HG03066 (cell line): ENCODE measurements around the gene CCDC124.
"Not testable (repeated sequence)": the region's sequence is repeated elsewhere in the genome, so short reads cannot be mapped to it uniquely, and the experiment has no call there.

Source experiments
- ATAC-seq: cut with Tn5 transposase; IDR thresholded peaks from one replicate; pipeline ENCODE4 v1.9.1; 2021; ENCODE audit warnings: low read depth; ENCODE audit not compliant: unreplicated experiment

The CCDC124 gene

GRCh38 chr19:17977488-17977887, 44.7 kb downstream of the CCDC124 start:
- no peak for ATAC-seq

GRCh38 chr19:17981611-17982010, 48.8 kb downstream of the CCDC124 start:
- ATAC-seq: no peak

GRCh38 chr19:17982430-17982829, 49.6 kb downstream of the CCDC124 start:
- ATAC-seq: no peak

- ATAC-seq: no peak
Measured at GRCh38 chr19:17985037-17985818, 52.4 kb downstream of the CCDC124 start.

GRCh38 chr19:17986569-17986968, 53.8 kb downstream of the CCDC124 start:
- not testable (repeated sequence) for ATAC-seq

GRCh38 chr19:17988161-17988560, 55.3 kb downstream of the CCDC124 start:
- no peak for ATAC-seq

GRCh38 chr19:17989425-17990094, 56.7 kb downstream of the CCDC124 start:
- ATAC-seq: no peak

GRCh38 chr19:17993076-17993813, 60.4 kb downstream of the CCDC124 start:
- no peak for ATAC-seq
